ENCODE results near the gene TOP3B. TPM values are rescaled to one million over a fixed set of nuclear protein-coding genes. Genes with fewer than 3 reads are reported as not detected.

TOP3B gene
- total and polyA plus RNA-seq, 4 donors, result 6.0 to 26.9 (median 8.8) TPM

- no peak overlapping the region for H3K4me3 ChIP-seq (ENCODE audit: low read depth in 1 of 3, low read length in 3 of 3)
- peaks cover 11 to 36% (median 30%) of the 10 kb centered on the region in 4 donors for H3K4me1 ChIP-seq (ENCODE audit: control insufficient read depth in 4 of 4, insufficient read depth in 4 of 4, low read length in 3 of 4)
- no peaks in the 10 kb centered on the region for H3K9me3 ChIP-seq (ENCODE audit: control insufficient read depth in 4 of 4, low read length in 3 of 4)
- H3K36me3 ChIP-seq (ENCODE audit: control insufficient read depth in 4 of 4, insufficient read depth in 3 of 4, low read depth in 1 of 4, low read length in 3 of 4), result no peaks in the 10 kb centered on the region
- no peak for DNase-seq (ENCODE audit: low spot score)
- H3K9ac ChIP-seq (ENCODE audit: low read depth in 1 of 2, low read length in 2 of 2), result no peak overlapping the region
- WGBS, result 87% methylated on average over 6 of the region's 6 CpGs
- TF ChIP-seq FOXA2 (IDR thresholded peaks at IDR 0.05) (no peak), ATF3 (IDR thresholded peaks at IDR 0.05) (no peak), HNF4G (IDR thresholded peaks at IDR 0.05) (no peak), REST (IDR thresholded peaks at IDR 0.05) (no peak), TAF1 (conservative IDR thresholded peaks at IDR 0.05) (no peak), ZBTB33 (IDR thresholded peaks at IDR 0.05) (no peak), EGR1 (IDR thresholded peaks at IDR 0.05; ENCODE audit: low read depth in 2 of 2) (no peak), CTCF (IDR thresholded peaks at IDR 0.05; ENCODE audit: low read depth, low read length, missing input control) (no peak), GABPA (IDR thresholded peaks at IDR 0.05 in 1 of 2, conservative IDR thresholded peaks at IDR 0.05 in 1 of 2) (no peak)
- no peaks in the 10 kb centered on the region for H3K27me3 ChIP-seq (ENCODE audit: control insufficient read depth in 4 of 4, insufficient read depth in 4 of 4, low read length in 3 of 4)
- H3K27ac ChIP-seq (ENCODE audit: low read depth in 1 of 2, low read length in 2 of 2), result no peak overlapping the region
Observed at GRCh38 chr22:21989049-21989448, 6.5 kb upstream of the TOP3B start.

- 96% methylated on average over 5 of the region's 5 CpGs for WGBS
- H3K27ac ChIP-seq (ENCODE audit: low read depth in 1 of 2, low read length in 2 of 2), result no peak overlapping the region
- no peaks in the 10 kb centered on the region for H3K27me3 ChIP-seq (ENCODE audit: control insufficient read depth in 4 of 4, insufficient read depth in 4 of 4, low read length in 3 of 4)
- H3K36me3 ChIP-seq (ENCODE audit: control insufficient read depth in 4 of 4, insufficient read depth in 3 of 4, low read depth in 1 of 4, low read length in 3 of 4), result no peaks in the 10 kb centered on the region
- H3K9me3 ChIP-seq (ENCODE audit: control insufficient read depth in 4 of 4, low read length in 3 of 4), result no peaks in the 10 kb centered on the region
- no peak overlapping the region for H3K4me3 ChIP-seq (ENCODE audit: low read depth in 1 of 3, low read length in 3 of 3)
- no peak for DNase-seq (ENCODE audit: low spot score)
- H3K4me1 ChIP-seq (ENCODE audit: control insufficient read depth in 4 of 4, insufficient read depth in 4 of 4, low read length in 3 of 4), result peaks cover 1 to 27% (median 19%) of the 10 kb centered on the region in 4 donors
- H3K9ac ChIP-seq (ENCODE audit: low read depth in 1 of 2, low read length in 2 of 2), result no peak overlapping the region
- TF ChIP-seq REST (IDR thresholded peaks at IDR 0.05) (no peak), HNF4G (IDR thresholded peaks at IDR 0.05) (no peak), RXRA (IDR thresholded peaks at IDR 0.05) (no peak), TAF1 (conservative IDR thresholded peaks at IDR 0.05) (no peak), JUND (IDR thresholded peaks at IDR 0.05) (no peak), FOXA2 (IDR thresholded peaks at IDR 0.05) (no peak), YY1 (IDR thresholded peaks at IDR 0.05) (no peak), CTCF (IDR thresholded peaks at IDR 0.05; ENCODE audit: low read depth, low read length, missing input control) (no peak), ATF3 (IDR thresholded peaks at IDR 0.05) (no peak), GABPA (IDR thresholded peaks at IDR 0.05 in 1 of 2, conservative IDR thresholded peaks at IDR 0.05 in 1 of 2) (no peak), ZBTB33 (IDR thresholded peaks at IDR 0.05) (no peak), RAD21 (IDR thresholded peaks at IDR 0.05) (no peak), FOXA1 (IDR thresholded peaks at IDR 0.05) (no peak), EGR1 (IDR thresholded peaks at IDR 0.05; ENCODE audit: low read depth in 2 of 2) (no peak)
Observed at GRCh38 chr22:21985214-21985613, 2.6 kb upstream of the TOP3B start.

All from liver (tissue), 9 donors.